VCaP (cell line): ENCODE measurements around the gene DDX39A.
A peak's percentile ranks its signal among the peaks of the same experiment; 100 is the strongest.

ENCODE experiments used
- H3K27ac ChIP-seq: fragments of 450-650 bp; 2 replicates; pipeline ENCODE4 v1.5.1; 2017
- CTCF ChIP-seq: fragments of 450-650 bp; conservative IDR thresholded peaks from 2 replicates; pipeline ENCODE4 v1.5.1; 2017; ENCODE audit warnings: mild to moderate bottlenecking, moderate library complexity

The DDX39A gene

GRCh38 chr19:14383661-14384555, 35.2 kb downstream of the DDX39A start:
- TF ChIP-seq CTCF, result no peak
- H3K27ac ChIP-seq, result no peak overlapping the region

DNA sequence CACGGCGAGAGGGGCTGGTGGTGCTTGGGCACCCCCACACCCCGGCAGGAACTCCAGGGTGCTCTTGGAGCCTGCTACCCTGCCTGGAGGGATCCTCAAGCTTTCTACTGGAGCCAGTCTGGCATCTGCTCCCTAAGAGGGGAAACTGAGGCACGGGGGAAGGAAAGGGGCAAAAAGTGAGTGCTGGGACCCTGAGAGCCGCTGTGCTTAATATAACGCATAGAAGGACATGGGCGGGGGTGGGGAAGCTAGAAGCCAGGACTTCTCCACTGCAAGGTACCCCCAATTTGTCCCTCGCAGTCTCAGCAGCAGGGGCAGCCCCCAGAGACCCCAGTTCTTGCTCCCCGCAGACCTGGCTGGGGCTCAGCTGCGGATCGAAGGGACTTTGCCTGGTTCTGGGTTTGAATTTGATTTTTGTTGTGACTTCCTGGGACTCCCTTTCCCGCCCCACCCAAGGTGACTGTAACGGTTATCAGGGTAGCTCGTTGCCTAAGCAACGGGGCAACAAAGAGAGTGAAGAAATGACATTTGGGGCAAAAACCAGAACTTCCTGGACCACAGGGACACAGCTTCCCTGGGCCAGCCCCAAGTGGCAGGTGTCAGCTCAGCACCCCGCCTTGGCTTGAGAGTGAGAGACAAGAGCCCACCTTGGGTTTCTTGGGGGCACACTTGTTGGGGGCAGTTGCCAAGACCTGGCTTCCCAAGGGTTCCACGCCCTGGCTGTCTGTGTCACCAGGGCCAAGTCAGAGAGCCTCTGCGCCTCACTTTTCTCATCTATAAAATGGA, 37.3 kb downstream of the DDX39A start:
- no peak for TF ChIP-seq CTCF
- peak overlapping the region; percentile 73; the same call in 1 of the 2 replicates for H3K27ac ChIP-seq

- no peak for TF ChIP-seq CTCF
- no peak overlapping the region; the same call in 1 of the 2 replicates for H3K27ac ChIP-seq
These were observed 39.7 kb downstream of the DDX39A start for GRCh38 chr19:14379294-14380065.

- no peak for TF ChIP-seq CTCF
These were observed 40.3 kb downstream of the DDX39A start for GRCh38 chr19:14378890-14379289.

DNA sequence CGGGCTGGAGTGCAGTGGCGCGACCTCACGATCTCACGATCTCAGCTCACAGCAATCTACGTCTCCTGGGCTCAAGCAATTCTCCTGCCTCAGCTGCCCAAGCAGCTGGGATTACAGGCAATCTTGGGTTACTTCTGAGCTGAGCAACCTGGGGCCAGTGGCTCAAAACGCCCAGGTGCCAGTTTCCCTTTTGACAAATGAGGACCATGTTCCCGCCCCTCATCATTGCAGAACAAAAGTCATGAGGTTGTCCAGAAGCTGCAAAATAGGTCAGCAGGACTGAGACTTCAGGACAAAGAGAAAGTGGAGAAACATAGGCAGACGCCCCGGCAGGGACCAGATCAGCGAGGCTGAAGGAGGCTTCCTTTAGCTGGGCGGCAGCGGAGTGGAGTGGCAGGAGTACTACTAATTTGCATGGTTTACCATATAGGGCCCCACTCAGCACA, 41.2 kb downstream of the DDX39A start:
- no peak for TF ChIP-seq CTCF
- no peak overlapping the region for H3K27ac ChIP-seq

More at GRCh38 chr19:14378890-14379289, 40.3 kb downstream of the DDX39A start:
- H3K27ac ChIP-seq, result no peak overlapping the region

DNA sequence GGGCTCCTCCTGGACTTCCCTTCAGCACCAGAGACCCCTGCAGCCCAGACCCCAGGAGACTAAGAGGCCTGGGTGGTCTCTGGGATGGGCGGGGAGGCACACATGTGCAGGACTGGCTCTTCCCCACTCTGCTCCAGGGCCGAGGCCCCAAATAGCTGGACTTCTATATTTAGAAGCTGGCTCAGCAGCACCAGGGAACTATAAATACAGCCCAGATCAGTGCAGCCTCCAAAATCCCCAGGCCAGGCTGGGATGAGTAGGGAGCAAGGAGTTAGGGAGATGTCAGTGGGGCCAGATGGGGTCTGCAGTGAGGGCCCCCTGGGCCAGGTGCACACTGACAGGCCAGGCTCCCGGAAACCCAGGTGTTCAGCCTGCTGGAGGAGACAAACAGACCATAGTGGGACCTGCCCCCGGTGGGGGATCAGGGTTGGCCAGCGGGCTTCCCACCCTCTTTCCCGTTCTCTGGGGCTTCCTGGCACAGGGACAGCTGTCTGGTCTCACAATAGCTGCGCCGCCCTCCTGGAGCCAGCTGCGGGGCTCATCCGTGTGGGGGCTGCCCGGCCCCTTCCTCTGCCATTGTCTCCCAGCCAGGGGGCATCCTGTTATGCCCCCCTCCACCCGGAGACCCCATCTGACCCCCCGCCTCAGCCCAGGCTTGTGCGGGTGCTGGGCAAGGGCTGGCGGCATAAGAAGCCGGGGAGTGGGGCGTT, 43.4 kb downstream of the DDX39A start:
- H3K27ac ChIP-seq, result no peak overlapping the region
- TF ChIP-seq CTCF, result no peak
